ENCODE data around the gene RIMBP2.

GRCh38 chr12:130493951-130494350 lies 222.1 kb downstream of the RIMBP2 start:
- TF ChIP-seq EZH2 (optimal IDR thresholded peaks at IDR 0.05; ENCODE audit: low read depth, low read length) (no peak), CTCF (IDR thresholded peaks at IDR 0.05; ENCODE audit: low read length) (no peak)
